ENCODE data around the gene KRT5. TPM values are rescaled to one million over a fixed set of nuclear protein-coding genes. Genes with fewer than 3 reads are reported as not detected.
A peak's percentile ranks its signal among the peaks of the same experiment; 100 is the strongest.

Gene KRT5
- total RNA-seq, 5 donors from 2014 or later (not counting 1 experiment from before 2014, with no cell fraction given), result not detected

GRCh38 chr12:52524241-52524897 lies 4.2 kb upstream of the KRT5 start:
- Histone ChIP-seq H3K4me3 (ENCODE audit: control insufficient read depth in 1 of 2, extremely low read depth in 1 of 2, low read length in 1 of 2) (no peak overlapping the region), H3K4me1 (ENCODE audit: control insufficient read depth in 1 of 2, extremely low read depth in 1 of 2, insufficient read depth in 2 of 2, low read length in 2 of 2) (peaks cover 0 to 20% of the 10 kb centered on the region in 2 experiments)

GRCh38 chr12:52523824-52524223 lies 3.6 kb upstream of the KRT5 start:
- no peaks in the 10 kb centered on the region for H3K9me3 ChIP-seq
- no CpG with 5 or more reads among the region's 4 CpGs for WGBS (ENCODE audit: insufficient coverage)
- CTCF ChIA-PET, result no interaction called here
- no peaks in the 10 kb centered on the region for H3K36me3 ChIP-seq (ENCODE audit: control insufficient read depth in 2 of 2, extremely low read depth in 1 of 2, insufficient read depth in 1 of 2, low read length in 1 of 2)
- Mint-ChIP-seq H3K9me3 (no peaks in the 10 kb centered on the region), H3K36me3 (no peaks in the 10 kb centered on the region), H3K4me3 (no peak overlapping the region), H3K4me1 (peaks cover 0 to 8% (median 0%) of the 10 kb centered on the region in 3 donors), H3K27me3 (peaks cover 1 to 4% of the 10 kb centered on the region in 2 donors), H3K27ac (no peak overlapping the region)
- no peak overlapping the region for H3K27ac ChIP-seq (ENCODE audit: low read length)
- ATAC-seq (replicated peaks in 1 of 4), result no peak
- H3K27me3 ChIP-seq (replicated peaks in 1 of 2; ENCODE audit: control insufficient read depth in 2 of 2, extremely low read depth in 1 of 2, insufficient read depth in 2 of 2, low read length in 1 of 2), result peaks cover 0 to 19% of the 10 kb centered on the region in 2 experiments
- DNase-seq, result no peak
- no peak overlapping the region for H3K4me3 ChIP-seq (ENCODE audit: control insufficient read depth in 1 of 2, extremely low read depth in 1 of 2, low read length in 1 of 2)
- POLR2A ChIA-PET, result no interaction called here
- peaks cover 0 to 20% of the 10 kb centered on the region in 2 experiments for H3K4me1 ChIP-seq (ENCODE audit: control insufficient read depth in 1 of 2, extremely low read depth in 1 of 2, insufficient read depth in 2 of 2, low read length in 2 of 2)

More at GRCh38 chr12:52524241-52524897, 4.2 kb upstream of the KRT5 start:
- ChIA-PET POLR2A (no interaction called here), CTCF (no interaction called here)
- no peak overlapping the region for H3K4me3 Mint-ChIP-seq
- no peak overlapping the region for H3K27ac Mint-ChIP-seq
- H3K9me3 Mint-ChIP-seq, result no peaks in the 10 kb centered on the region
- H3K27me3 Mint-ChIP-seq, result peaks cover 1 to 4% of the 10 kb centered on the region in 2 donors
- Histone ChIP-seq H3K36me3 (ENCODE audit: control insufficient read depth in 2 of 2, extremely low read depth in 1 of 2, insufficient read depth in 1 of 2, low read length in 1 of 2) (no peaks in the 10 kb centered on the region), H3K27ac (ENCODE audit: low read length) (no peak overlapping the region), H3K9me3 (no peaks in the 10 kb centered on the region), H3K27me3 (replicated peaks in 1 of 2; ENCODE audit: control insufficient read depth in 2 of 2, extremely low read depth in 1 of 2, insufficient read depth in 2 of 2, low read length in 1 of 2) (peaks cover 0 to 19% of the 10 kb centered on the region in 2 experiments)
- peaks cover 0 to 8% (median 0%) of the 10 kb centered on the region in 3 donors for H3K4me1 Mint-ChIP-seq
- DNase-seq, result peak in 1 of 35 experiments; percentile 0
- whole genome bisulfite sequencing (ENCODE audit: insufficient coverage), result 84% methylated on average over 5 of the region's 6 CpGs
- no peak for ATAC-seq (replicated peaks in 1 of 4)
- no peaks in the 10 kb centered on the region for H3K36me3 Mint-ChIP-seq

- H3K4me1 ChIP-seq (ENCODE audit: control insufficient read depth in 1 of 2, extremely low read depth in 1 of 2, insufficient read depth in 2 of 2, low read length in 2 of 2), result peaks cover 0 to 20% of the 10 kb centered on the region in 2 experiments
- H3K4me3 ChIP-seq (ENCODE audit: control insufficient read depth in 1 of 2, extremely low read depth in 1 of 2, low read length in 1 of 2), result no peak overlapping the region
- peaks cover 0 to 19% of the 10 kb centered on the region in 2 experiments for H3K27me3 ChIP-seq (replicated peaks in 1 of 2; ENCODE audit: control insufficient read depth in 2 of 2, extremely low read depth in 1 of 2, insufficient read depth in 2 of 2, low read length in 1 of 2)
- Mint-ChIP-seq H3K27ac (no peak overlapping the region), H3K36me3 (no peaks in the 10 kb centered on the region), H3K4me3 (no peak overlapping the region), H3K9me3 (no peaks in the 10 kb centered on the region), H3K27me3 (peaks cover 1 to 4% of the 10 kb centered on the region in 2 donors), H3K4me1 (peaks cover 0 to 8% (median 0%) of the 10 kb centered on the region in 3 donors)
- H3K36me3 ChIP-seq (ENCODE audit: control insufficient read depth in 2 of 2, extremely low read depth in 1 of 2, insufficient read depth in 1 of 2, low read length in 1 of 2), result no peaks in the 10 kb centered on the region
- no peak for ATAC-seq (replicated peaks in 1 of 4)
- ChIA-PET CTCF (interaction anchor here in 1 of 2 donors (0.7 kb wide), 1 partner anchor 308 kb away, joined by 3 read pairs; no protein-coding TSS in a partner anchor), POLR2A (no interaction called here)
- no peak for DNase-seq
- H3K9me3 ChIP-seq, result no peaks in the 10 kb centered on the region
- H3K27ac ChIP-seq (ENCODE audit: low read length), result no peak overlapping the region
- WGBS (ENCODE audit: insufficient coverage), result 82% methylated on average over 5 of the region's 10 CpGs
These were observed 2.3 kb upstream of the KRT5 start for GRCh38 chr12:52522346-52523011.

- no peak overlapping the region for H3K27ac ChIP-seq (ENCODE audit: low read length)
- Mint-ChIP-seq H3K4me3 (no peak overlapping the region), H3K9me3 (no peaks in the 10 kb centered on the region), H3K27ac (no peak overlapping the region), H3K27me3 (peaks cover 1 to 4% of the 10 kb centered on the region in 2 donors), H3K4me1 (peaks cover 0 to 3% (median 0%) of the 10 kb centered on the region in 3 donors), H3K36me3 (no peaks in the 10 kb centered on the region)
- ATAC-seq (replicated peaks in 1 of 4) (peak in 1 of 4 experiments; percentile 10), DNase-seq (no peak)
- ChIA-PET CTCF (interaction anchor here in 1 of 2 donors (0.7 kb wide), 1 partner anchor 308 kb away, joined by 3 read pairs; no protein-coding TSS in a partner anchor), POLR2A (no interaction called here)
- 80% methylated on average over 8 of the region's 10 CpGs for WGBS (ENCODE audit: insufficient coverage)
- no peaks in the 10 kb centered on the region for H3K36me3 ChIP-seq (ENCODE audit: control insufficient read depth in 2 of 2, extremely low read depth in 1 of 2, insufficient read depth in 1 of 2, low read length in 1 of 2)
- H3K9me3 ChIP-seq, result no peaks in the 10 kb centered on the region
- no peak overlapping the region for H3K4me3 ChIP-seq (ENCODE audit: control insufficient read depth in 1 of 2, extremely low read depth in 1 of 2, low read length in 1 of 2)
- peaks cover 0 to 12% of the 10 kb centered on the region in 2 experiments for H3K4me1 ChIP-seq (ENCODE audit: control insufficient read depth in 1 of 2, extremely low read depth in 1 of 2, insufficient read depth in 2 of 2, low read length in 2 of 2)
- peaks cover 0 to 19% of the 10 kb centered on the region in 2 experiments for H3K27me3 ChIP-seq (replicated peaks in 1 of 2; ENCODE audit: control insufficient read depth in 2 of 2, extremely low read depth in 1 of 2, insufficient read depth in 2 of 2, low read length in 1 of 2)
These were observed 1.5 kb upstream of the KRT5 start for GRCh38 chr12:52521568-52522266.

- Histone ChIP-seq H3K27ac (ENCODE audit: low read length) (no peak overlapping the region), H3K4me3 (ENCODE audit: control insufficient read depth in 1 of 2, extremely low read depth in 1 of 2, low read length in 1 of 2) (no peak overlapping the region), H3K4me1 (ENCODE audit: control insufficient read depth in 1 of 2, extremely low read depth in 1 of 2, insufficient read depth in 2 of 2, low read length in 2 of 2) (peaks cover 0 to 7% of the 10 kb centered on the region in 2 experiments), H3K36me3 (ENCODE audit: control insufficient read depth in 2 of 2, extremely low read depth in 1 of 2, insufficient read depth in 1 of 2, low read length in 1 of 2) (no peaks in the 10 kb centered on the region), H3K27me3 (replicated peaks in 1 of 2; ENCODE audit: control insufficient read depth in 2 of 2, extremely low read depth in 1 of 2, insufficient read depth in 2 of 2, low read length in 1 of 2) (peaks cover 0 to 19% of the 10 kb centered on the region in 2 experiments), H3K9me3 (no peaks in the 10 kb centered on the region)
- WGBS (ENCODE audit: insufficient coverage), result 76% methylated on average over 6 of the region's 10 CpGs
- no peak overlapping the region for H3K27ac Mint-ChIP-seq
- H3K4me1 Mint-ChIP-seq, result no peaks in the 10 kb centered on the region
- H3K9me3 Mint-ChIP-seq, result no peaks in the 10 kb centered on the region
- POLR2A ChIA-PET, result no interaction called here
- DNase-seq, result no peak
- no peak overlapping the region for H3K4me3 Mint-ChIP-seq
- peaks cover 1 to 4% of the 10 kb centered on the region in 2 donors for H3K27me3 Mint-ChIP-seq
- ATAC-seq (replicated peaks in 1 of 4), result no peak
- CTCF ChIA-PET, result no interaction called here
- no peaks in the 10 kb centered on the region for H3K36me3 Mint-ChIP-seq
These were observed 977 bp upstream of the KRT5 start for GRCh38 chr12:52521175-52521567.

GRCh38 chr12:52519387-52519703 lies 849 bp downstream of the KRT5 start:
- no peaks in the 10 kb centered on the region for H3K36me3 Mint-ChIP-seq
- Histone ChIP-seq H3K27me3 (replicated peaks in 1 of 2; ENCODE audit: control insufficient read depth in 2 of 2, extremely low read depth in 1 of 2, insufficient read depth in 2 of 2, low read length in 1 of 2) (peaks cover 0 to 29% of the 10 kb centered on the region in 2 experiments), H3K27ac (ENCODE audit: low read length) (no peak overlapping the region), H3K36me3 (ENCODE audit: control insufficient read depth in 2 of 2, extremely low read depth in 1 of 2, insufficient read depth in 1 of 2, low read length in 1 of 2) (no peaks in the 10 kb centered on the region), H3K9me3 (no peaks in the 10 kb centered on the region), H3K4me3 (ENCODE audit: control insufficient read depth in 1 of 2, extremely low read depth in 1 of 2, low read length in 1 of 2) (no peak overlapping the region), H3K4me1 (ENCODE audit: control insufficient read depth in 1 of 2, extremely low read depth in 1 of 2, insufficient read depth in 2 of 2, low read length in 2 of 2) (no peaks in the 10 kb centered on the region)
- no peaks in the 10 kb centered on the region for H3K4me1 Mint-ChIP-seq
- peaks cover 5 to 6% of the 10 kb centered on the region in 2 donors for H3K27me3 Mint-ChIP-seq
- ATAC-seq (replicated peaks in 1 of 4) (no peak), DNase-seq (no peak)
- H3K9me3 Mint-ChIP-seq, result no peaks in the 10 kb centered on the region
- CTCF ChIA-PET, result no interaction called here
- POLR2A ChIA-PET, result no interaction called here
- H3K27ac Mint-ChIP-seq, result no peak overlapping the region
- 82% methylated on average over 3 of the region's 3 CpGs for WGBS (ENCODE audit: insufficient coverage)
- H3K4me3 Mint-ChIP-seq, result no peak overlapping the region

Measured in T-cell (primary cell).